GM18505 (cell line): Measurements from ENCODE around the gene PDLIM7.
"Not testable (repeated sequence)": the region's sequence is repeated elsewhere in the genome, so short reads cannot be mapped to it uniquely, and the experiment has no call there.

Source experiments
- ATAC-seq: cut with Tn5 transposase; IDR thresholded peaks from one replicate; pipeline ENCODE4 v1.9.1; 2021; ENCODE audit not compliant: unreplicated experiment
- POLR2A ChIP-seq: IDR thresholded peaks from 4 replicates; pipeline ENCODE4 v1.6.1; 2011; ENCODE audit warnings: borderline replicate concordance; ENCODE audit not compliant: insufficient read depth, insufficient read length; ENCODE audit errors: extremely low read depth

PDLIM7 gene

DNA sequence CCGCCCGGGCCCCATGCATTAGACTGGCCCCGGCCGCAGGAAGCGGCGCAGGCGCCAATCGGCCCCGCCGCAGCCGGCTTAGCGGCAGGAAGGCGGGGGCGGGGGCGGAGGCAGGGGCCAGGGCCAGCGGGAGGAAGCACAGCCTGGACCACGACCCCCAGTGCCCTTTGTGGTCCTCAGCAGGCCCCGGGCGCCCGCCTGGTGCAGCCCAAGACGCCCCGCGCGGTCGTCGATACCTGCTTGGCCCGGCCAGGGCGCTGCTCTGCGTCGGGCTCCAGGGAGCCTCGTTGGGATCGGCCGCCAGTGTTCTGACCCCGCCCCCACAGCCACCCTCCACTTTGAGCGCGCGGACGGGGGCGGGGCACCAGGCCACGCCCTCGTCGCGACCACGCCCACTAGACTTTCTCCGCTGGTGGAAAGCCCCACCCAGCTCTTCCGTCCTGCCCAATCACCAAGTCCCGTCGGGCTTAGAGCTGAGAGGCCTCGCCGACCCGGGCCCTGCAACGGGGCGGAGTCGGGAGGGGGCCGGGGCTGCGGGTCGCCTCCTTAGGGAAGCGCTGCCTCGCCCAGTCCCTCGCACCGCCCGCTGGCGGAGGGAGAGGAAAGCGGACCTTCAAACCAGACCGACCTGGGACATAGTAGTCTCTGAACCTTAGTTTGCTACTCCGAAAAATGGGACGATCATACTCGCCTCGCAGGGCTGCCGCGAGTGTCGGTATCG is at the start of gene PDLIM7:
PDLIM7 (minus strand) TSS at position 313 of the 721 bp plus-strand sequence. CDS start 1,092 bp downstream, outside the sequence.
- ATAC-seq, result peak; percentile 66
- TF ChIP-seq POLR2A, result peak; percentile 94

GRCh38 chr5:177546258-177546741 is 48.9 kb upstream of the PDLIM7 start:
- ATAC-seq, result no peak
- no peak for TF ChIP-seq POLR2A

DNA sequence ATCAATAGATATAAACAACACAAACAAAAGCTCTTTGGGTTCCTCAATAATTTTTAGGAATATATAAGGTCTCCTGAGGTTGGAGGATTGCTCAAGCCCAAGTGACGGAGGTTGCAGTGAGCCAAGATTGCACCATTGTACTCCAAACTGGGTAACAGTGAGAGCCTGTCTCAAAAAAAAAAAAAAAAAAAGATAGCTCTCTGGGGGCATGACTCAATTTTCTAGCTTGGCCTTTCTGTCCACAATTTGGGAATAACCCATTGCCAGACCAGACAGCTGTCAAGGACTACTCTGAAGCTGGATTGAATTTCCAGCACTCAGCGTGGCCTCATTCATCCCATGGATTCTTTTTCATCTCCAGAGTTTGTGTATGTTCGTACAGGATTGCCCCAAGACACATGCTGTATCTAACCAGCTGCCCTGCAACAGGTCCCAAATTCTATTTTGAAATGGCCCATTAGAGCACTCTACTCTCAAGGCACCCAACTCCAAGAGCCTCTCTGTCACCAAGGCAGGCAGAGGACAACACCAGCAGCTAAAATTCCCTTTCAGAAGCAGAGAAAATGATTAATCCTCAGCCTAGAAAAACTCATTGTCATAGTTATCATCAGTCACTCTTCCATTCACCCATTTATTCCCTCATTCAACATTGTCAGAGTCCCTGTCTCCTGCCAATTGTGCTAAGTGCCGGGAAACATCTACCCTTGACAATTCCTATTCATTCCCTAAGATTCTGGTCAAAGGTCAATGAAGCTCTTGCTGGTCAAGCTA is 48.3 kb upstream of the PDLIM7 start:
- ATAC-seq, result no peak
- no peak for TF ChIP-seq POLR2A

GRCh38 chr5:177542816-177543465 is 45.5 kb upstream of the PDLIM7 start:
- no peak for TF ChIP-seq POLR2A
- no peak for ATAC-seq

DNA sequence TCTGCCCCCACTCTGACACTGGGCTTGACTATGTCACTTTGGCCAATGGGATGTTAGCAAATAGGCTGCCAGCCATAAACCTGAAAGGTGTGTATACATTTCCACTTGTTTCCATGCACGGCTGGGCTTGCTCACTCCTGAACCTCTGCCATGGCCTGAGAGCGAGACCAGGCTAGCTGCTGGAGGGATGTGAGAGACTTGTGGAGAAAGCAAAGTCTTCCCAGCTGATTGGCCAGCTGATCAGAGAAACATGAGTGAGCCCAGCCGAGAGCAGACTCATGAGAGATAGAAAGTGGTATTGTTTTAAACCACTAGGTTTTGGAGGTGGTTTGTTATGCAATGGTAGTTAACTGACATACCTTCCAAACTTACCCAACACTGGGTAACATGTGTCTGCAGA is 43.0 kb upstream of the PDLIM7 start:
- TF ChIP-seq POLR2A, result no peak
- no peak for ATAC-seq

GRCh38 chr5:177539411-177539810 is 42.0 kb upstream of the PDLIM7 start:
- no peak for TF ChIP-seq POLR2A
- no peak for ATAC-seq

DNA sequence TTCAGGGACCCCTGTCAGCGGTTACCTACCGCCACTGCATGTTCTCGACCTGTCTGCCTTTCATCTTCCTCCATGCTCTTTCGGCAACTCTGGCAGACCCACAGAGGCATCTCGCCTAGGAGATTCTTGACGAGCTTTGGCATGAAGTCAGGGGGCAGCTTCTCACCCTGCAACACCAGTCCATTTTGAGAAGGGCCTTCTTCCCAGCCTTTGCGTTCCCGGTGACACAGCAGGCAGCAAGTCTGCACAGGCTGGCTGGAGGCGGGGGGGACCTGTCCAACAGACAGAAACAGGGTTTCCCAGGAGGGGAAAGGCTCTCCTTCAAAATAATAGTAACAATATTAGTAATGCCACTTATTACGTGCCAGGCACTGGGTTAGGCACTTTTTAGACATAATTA is 41.5 kb upstream of the PDLIM7 start:
- no peak for ATAC-seq
- TF ChIP-seq POLR2A, result no peak

DNA sequence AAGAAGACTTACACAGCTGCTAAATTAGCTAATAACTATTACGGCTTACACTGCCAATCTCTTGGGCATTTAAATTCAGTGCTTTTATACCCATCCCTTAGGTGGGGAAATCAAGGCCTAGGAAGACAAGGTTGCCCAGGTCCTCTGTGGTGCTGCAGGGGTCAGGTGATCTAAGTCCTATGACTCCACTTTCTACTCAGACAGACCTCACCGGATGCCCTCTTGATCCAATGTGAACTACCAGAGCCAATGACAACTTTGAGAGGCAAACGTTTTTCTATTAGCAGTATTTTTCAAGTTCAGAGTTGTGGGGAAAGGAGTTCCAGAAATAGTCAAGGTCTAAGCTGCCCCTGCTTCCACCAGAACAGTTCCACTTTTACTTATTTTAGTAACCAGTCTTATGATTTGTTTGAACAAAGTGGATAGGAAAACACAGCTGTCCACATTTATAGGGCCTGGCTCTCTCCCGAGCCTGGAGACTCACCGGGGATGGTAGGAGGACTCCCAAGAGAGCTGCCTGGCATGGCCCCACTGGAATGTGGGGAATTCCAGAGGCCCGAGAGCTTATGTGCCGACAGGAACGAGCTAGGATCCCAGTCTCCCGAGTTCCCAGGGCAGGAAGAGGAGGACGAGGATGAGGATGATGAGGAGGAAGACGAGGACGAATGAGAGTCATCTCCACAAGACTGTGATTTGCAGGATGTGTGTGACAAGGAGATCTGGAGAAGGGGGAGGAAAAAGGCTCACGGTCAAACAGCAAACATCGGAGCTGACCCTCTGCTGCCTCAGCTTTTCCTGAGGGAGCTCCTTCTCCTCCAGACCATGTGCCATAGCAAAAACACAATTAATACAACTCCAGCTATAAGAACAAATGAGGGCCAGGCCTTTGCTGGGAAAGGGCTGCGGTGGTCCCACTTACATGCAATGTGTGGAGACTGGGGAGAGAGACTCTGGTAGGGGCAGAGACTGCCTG is 40.3 kb upstream of the PDLIM7 start:
- TF ChIP-seq POLR2A, result no peak
- no peak for ATAC-seq

- no peak for ATAC-seq
- no peak for TF ChIP-seq POLR2A
Observed at GRCh38 chr5:177536386-177536785, 39.0 kb upstream of the PDLIM7 start.

- ATAC-seq, result no peak
- no peak for TF ChIP-seq POLR2A
Observed at GRCh38 chr5:177535125-177535524, 37.7 kb upstream of the PDLIM7 start.

DNA sequence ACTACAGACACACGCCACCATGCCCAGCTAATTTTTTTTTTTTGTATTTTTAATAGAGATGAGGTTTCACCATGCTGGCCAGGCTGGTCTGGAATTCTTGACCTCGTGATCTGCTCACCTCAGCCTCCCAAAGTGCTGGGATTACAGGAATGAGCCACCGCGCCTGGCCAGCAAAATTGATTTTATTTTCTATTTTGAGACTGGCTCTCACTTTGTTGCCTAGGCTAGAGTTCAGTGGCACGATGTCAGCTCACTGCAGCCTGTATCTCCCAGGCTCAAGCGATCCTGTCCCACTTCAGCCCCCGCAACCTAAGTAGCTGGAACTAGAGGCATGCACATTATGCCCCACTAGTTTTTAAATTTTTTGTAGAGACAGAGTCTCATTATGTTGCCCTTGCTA is 37.0 kb upstream of the PDLIM7 start:
- ATAC-seq, result not testable (repeated sequence)

DNA sequence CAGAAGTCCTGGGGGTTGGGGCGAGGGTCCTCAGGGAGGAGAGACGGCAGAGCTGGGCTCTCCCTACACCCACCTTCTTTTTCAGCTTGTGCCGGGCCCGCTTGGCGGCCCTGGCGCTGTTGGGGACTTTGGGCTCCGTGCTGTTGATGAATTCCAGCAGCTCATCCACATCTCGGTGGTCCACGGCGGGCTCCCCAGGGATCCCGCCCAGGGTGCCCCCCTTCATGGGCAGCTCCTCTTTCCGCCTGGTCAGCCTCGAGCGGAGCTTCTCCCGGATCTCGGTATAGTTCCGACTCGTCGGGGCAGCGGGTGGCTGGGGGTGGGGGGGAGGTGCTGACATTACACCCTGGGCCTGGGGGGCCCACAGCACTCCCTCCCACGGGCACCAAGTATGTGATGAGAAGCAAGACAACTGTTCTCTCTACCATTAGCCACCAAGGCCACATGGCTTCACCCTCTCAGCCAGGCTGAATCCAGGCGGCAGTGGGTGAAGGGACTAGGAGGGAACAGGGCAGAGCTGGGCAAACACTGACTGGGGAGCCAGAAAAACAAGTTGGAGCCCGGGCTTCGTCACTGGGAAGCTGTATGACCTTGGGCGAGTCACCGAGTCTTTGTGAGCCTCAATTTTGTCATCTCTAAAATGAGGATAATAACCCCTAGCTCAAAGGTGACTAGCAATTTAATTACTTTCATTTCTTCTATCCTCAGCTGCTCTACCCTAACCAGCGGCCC is 34.0 kb upstream of the PDLIM7 start:
- no peak for ATAC-seq

More for the DNA sequence above, 34.0 kb upstream of the PDLIM7 start:
- no peak for TF ChIP-seq POLR2A
